ENCODE results near the gene RNF187. TPM values are rescaled to one million over a fixed set of nuclear protein-coding genes. Genes with fewer than 3 reads are reported as not detected.
A peak's percentile ranks its signal among the peaks of the same experiment; 100 is the strongest.

RNF187 gene
- total and polyA plus RNA-seq, 2 of the 4 experiments (the other 2 are of a cell fraction) = 14.0 to 55.4 TPM

DNA sequence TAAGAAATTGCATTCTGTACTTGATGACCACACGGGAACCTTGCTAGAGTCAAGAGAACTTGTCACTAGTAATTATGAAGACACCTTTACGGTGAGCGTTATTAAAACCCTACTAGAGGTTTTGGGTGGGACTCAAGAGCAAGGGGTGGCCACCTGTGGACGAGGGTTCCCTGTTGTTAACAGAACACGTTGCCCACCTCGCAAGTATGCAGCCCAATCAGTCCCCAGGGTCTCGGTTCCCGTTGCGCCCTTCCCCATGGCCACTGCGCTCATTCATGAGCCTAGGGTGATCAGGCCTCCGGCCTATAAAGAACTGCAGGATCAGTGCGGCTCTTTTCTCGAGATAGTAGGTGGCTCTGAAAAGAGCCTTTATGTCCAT, 30.2 kb upstream of the RNF187 start:
- Histone ChIP-seq H2BK5ac (ENCODE audit: low read depth, low read length, poor library complexity, severe bottlenecking) (peak overlapping the region; percentile 11), H2BK20ac (ENCODE audit: low read depth, low read length) (no peak overlapping the region), H3K56ac (ENCODE audit: extremely low read depth, insufficient read depth, low read length) (no peak overlapping the region), H2BK120ac (ENCODE audit: low read depth, low read length) (no peak overlapping the region), H3K18ac (ENCODE audit: low read depth, low read length) (peak overlapping the region; percentile 27), H3K4ac (ENCODE audit: low read depth, low read length) (peak overlapping the region; percentile 1; the same call in 1 of the 2 replicates), H2AFZ (replicated peaks; ENCODE audit: low read length, poor library complexity) (peak overlapping the region; percentile 97), H3K9me1 (ENCODE audit: insufficient read depth, low read length) (no peaks in the 10 kb centered on the region), H3K27me3 (ENCODE audit: control insufficient read depth, insufficient read depth, low read length) (no peaks in the 10 kb centered on the region), H3K4me3 (ENCODE audit: insufficient read depth, low read depth, low read length) (peak overlapping the region; percentile 50), H3K27ac (ENCODE audit: insufficient read depth, low read length) (peak overlapping the region; percentile 50), H3K4me1 (ENCODE audit: control insufficient read depth, insufficient read depth, low read length) (0 out of 2 replicates have a peak, but pooled peaks cover 2% of the 10 kb centered on the region), H3K9ac (ENCODE audit: low read depth, low read length) (peak overlapping the region; percentile 84), H3K79me1 (ENCODE audit: low read depth in 1 of 2, low read length in 2 of 2) (peaks cover 11 to 22% of the 10 kb centered on the region in 2 experiments), H4K20me1 (ENCODE audit: insufficient read depth, low read length) (peaks cover 3% of the 10 kb centered on the region), H2AK5ac (ENCODE audit: low read depth, low read length) (no peak overlapping the region), H3K4me2 (ENCODE audit: low read depth, low read length) (peak overlapping the region; percentile 99), H2AK9ac (replicated peaks; ENCODE audit: low read depth, low read length, poor library complexity) (peak overlapping the region; percentile 0), H2BK15ac (ENCODE audit: low read depth, low read length) (no peak overlapping the region), H3K9me3 (ENCODE audit: control insufficient read depth, insufficient read depth, low read length) (no peaks in the 10 kb centered on the region), H3K36me3 (ENCODE audit: control insufficient read depth, insufficient read depth, low read length) (no peaks in the 10 kb centered on the region), H4K5ac (ENCODE audit: low read depth, low read length) (peak overlapping the region; percentile 37), H4K8ac (ENCODE audit: low read depth in 2 of 2, low read length in 2 of 2) (peak overlapping the region in 1 of 2 experiments; percentile 23; a peak in 2 of 4 replicates), H3K23ac (ENCODE audit: low read depth, low read length) (peak overlapping the region; percentile 13), H3K14ac (replicated peaks; ENCODE audit: low read depth, low read length) (peak overlapping the region; percentile 23), H4K91ac (ENCODE audit: insufficient read depth, low read depth, low read length) (no peak overlapping the region)
- in situ Hi-C loops (cut with MboI; ENCODE audit: low sequenced_read_pairs) (no loop called here), dilution Hi-C loops (cut with HindIII; ENCODE audit: low sequenced_read_pairs, unreplicated experiment) (no loop called here), intact Hi-C loops (cut with micrococcal nuclease) (loop anchor here (1.0 to 5.0 kb wide), 5 partner anchors 50 to 326 kb away; no protein-coding TSS in a partner anchor)
- ChIA-PET POLR2A (ENCODE audit: unreplicated experiment) (interaction anchor here (1.4 kb wide), 1 partner anchor 29 kb away, joined by 5 read pairs; no protein-coding TSS in a partner anchor), CTCF (interaction anchor here (1.0 kb wide), 1 partner anchor 45 kb away, joined by 3 read pairs; no protein-coding TSS in a partner anchor)
- TF ChIP-seq RFX5 (IDR thresholded peaks at IDR 0.05; ENCODE audit: low read depth, low read length) (no peak), SMC3 (IDR thresholded peaks at IDR 0.05; ENCODE audit: low read depth, low read length) (no peak), MAFK (IDR thresholded peaks at IDR 0.05; ENCODE audit: low read depth, low read length) (no peak), POLR2A (IDR thresholded peaks at IDR 0.05; ENCODE audit: low read depth, low read length) (no peak)
- 0% methylated on average over 7 of the region's 13 CpGs; no CpG with 5 or more reads in 1 of the 2 experiments for WGBS, 2 experiments (ENCODE audit: extremely low coverage in 2 of 2, insufficient read length in 1 of 2)
- ATAC-seq (ENCODE audit: low read depth) = peak; percentile 9
- BruUV-seq (replicated peaks) = no TSS peak
- DNase-seq = no peak
